ENCODE measurements around the gene MAP4K3. TPM values are rescaled to one million over a fixed set of nuclear protein-coding genes. Genes with fewer than 3 reads are reported as not detected.
A peak's percentile ranks its signal among the peaks of the same experiment; 100 is the strongest.
"Not testable (repeated sequence)": the region's sequence is repeated elsewhere in the genome, so short reads cannot be mapped to it uniquely, and the experiment has no call there.

The MAP4K3 gene
- total RNA-seq, 1 donor from 2014 or later, result 18.3 TPM

DNA sequence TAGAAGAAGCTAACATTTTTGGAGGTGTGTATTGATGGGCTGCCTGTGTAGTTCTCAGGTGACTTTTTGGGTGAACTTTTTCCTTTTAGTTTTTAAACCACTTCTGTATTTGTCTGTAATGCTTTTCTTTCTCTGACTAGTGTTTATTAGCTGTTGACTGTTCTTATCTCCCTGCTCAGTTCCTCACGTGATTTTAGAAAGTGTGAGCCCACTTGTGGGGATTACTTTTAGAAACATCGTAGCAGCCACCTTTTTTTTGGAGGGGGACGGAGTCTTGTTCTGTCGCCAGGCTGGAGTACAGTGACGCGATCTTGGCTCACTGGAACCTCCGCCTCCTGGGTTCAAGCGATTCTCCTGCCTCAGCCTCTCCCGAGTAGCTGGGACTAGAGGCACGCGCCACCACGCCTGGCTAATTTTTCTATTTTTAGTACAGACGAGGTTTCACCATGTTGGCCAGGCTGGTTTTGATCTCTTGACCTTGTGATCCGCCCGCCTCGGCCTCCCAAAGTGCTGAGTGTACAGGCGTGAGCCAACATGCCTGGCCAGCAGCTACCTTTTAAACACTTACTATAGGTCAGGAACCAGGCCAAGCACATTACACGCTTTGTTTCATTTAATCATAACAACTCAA is 184.1 kb downstream of the MAP4K3 start:
- no peak for DNase-seq (ENCODE audit: low read depth)
- TF ChIP-seq, protein P1, sequence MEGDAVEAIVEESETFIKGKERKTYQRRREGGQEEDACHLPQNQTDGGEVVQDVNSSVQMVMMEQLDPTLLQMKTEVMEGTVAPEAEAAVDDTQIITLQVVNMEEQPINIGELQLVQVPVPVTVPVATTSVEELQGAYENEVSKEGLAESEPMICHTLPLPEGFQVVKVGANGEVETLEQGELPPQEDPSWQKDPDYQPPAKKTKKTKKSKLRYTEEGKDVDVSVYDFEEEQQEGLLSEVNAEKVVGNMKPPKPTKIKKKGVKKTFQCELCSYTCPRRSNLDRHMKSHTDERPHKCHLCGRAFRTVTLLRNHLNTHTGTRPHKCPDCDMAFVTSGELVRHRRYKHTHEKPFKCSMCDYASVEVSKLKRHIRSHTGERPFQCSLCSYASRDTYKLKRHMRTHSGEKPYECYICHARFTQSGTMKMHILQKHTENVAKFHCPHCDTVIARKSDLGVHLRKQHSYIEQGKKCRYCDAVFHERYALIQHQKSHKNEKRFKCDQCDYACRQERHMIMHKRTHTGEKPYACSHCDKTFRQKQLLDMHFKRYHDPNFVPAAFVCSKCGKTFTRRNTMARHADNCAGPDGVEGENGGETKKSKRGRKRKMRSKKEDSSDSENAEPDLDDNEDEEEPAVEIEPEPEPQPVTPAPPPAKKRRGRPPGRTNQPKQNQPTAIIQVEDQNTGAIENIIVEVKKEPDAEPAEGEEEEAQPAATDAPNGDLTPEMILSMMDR (conservative IDR thresholded peaks at IDR 0.05; ENCODE audit: low read depth, low read length), result no peak
- H3K4me3 ChIP-seq (ENCODE audit: low read depth, low read length), result no peak overlapping the region

DNA sequence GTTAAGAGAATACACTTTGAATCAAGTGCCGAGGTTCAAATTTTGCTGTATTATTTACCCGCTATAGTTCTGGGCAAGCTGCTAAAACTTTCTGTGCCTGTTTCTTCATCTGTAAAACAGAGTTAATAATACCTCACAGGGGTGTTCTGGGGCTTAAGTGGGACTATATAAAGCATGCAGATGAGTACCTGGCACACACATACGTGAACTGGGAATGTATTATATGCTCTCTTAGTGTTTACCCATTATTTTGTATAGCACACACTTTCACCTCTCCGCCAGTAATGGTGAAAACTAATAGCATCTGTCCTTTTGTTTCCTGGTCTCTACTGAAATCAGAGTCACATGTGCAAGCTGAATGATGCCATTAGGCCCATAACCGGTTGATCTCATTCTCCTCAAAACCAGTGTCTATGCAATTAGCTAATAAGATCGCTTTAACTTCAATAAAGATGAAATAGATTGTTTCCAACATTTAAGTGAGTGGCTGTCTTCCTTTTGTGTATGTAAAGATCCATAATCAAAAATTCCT is 189.5 kb downstream of the MAP4K3 start:
- no peak for DNase-seq (ENCODE audit: low read depth)
- H3K4me3 ChIP-seq (ENCODE audit: low read depth, low read length), result no peak overlapping the region
- TF ChIP-seq, protein P1 (conservative IDR thresholded peaks at IDR 0.05; ENCODE audit: low read depth, low read length), result no peak

DNA sequence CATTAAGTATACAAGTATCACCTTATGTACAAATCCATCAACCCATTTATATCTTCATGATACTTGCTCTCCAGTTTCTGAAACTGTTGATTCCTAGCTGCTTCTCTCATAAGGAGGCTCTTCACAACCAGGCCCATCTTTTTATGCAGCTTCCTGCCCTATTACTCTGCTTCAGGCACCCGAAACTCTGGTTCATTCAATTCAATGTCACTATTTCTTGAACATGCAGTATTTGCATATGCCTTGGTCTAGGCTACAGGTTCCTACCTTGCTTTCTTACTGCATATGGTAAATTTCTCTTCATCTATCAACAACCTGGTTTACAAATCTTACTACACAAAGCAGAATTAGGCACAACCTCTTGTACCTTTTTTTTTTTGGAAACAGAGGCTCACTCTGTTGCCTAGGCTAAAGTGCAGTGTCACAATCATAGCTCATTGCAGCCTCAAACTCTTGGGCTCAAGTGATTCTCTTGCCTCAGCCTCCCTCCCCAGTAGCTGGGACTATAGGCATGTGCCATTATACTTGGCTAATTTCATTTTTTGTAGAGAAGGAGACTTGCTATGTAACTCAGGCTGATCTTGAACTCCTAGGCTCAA is 190.6 kb downstream of the MAP4K3 start:
- TF ChIP-seq, protein P1 (conservative IDR thresholded peaks at IDR 0.05; ENCODE audit: low read depth, low read length), result no peak
- H3K4me3 ChIP-seq (ENCODE audit: low read depth, low read length), result no peak overlapping the region
- DNase-seq (ENCODE audit: low read depth), result no peak

DNA sequence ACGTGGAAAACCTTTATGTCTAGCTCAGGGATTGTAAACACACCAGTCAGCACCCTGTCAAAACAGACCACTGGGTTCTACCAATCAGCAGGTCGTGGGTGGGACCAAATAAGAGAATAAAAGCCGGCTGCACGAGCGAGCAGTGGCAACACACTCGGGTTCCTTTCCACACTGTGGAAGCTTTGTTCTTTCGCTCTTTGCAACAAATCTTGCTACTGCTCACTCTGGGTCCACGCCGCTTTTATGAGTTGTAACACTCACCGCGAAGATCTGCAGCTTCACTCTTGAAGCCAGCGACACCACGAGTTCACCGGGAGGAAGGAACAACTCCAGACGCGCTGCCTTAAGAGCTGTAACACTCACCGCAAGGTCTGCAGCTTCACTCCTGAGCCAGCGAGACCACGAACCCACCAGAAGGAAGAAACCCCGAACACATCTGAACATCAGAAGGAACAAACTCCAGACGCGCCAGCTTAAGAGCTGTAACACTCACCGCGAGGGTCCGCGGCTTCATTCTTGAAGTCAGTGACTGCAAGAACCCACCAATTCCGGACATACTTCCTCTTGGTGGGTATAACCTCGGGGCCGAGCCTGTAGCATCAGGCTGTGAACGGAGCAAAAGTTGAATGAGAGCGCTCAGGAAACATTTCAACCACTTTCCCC is 192.0 kb downstream of the MAP4K3 start:
- DNase-seq (ENCODE audit: low read depth); H3K4me3 ChIP-seq (ENCODE audit: low read depth, low read length): not testable (repeated sequence)

DNA sequence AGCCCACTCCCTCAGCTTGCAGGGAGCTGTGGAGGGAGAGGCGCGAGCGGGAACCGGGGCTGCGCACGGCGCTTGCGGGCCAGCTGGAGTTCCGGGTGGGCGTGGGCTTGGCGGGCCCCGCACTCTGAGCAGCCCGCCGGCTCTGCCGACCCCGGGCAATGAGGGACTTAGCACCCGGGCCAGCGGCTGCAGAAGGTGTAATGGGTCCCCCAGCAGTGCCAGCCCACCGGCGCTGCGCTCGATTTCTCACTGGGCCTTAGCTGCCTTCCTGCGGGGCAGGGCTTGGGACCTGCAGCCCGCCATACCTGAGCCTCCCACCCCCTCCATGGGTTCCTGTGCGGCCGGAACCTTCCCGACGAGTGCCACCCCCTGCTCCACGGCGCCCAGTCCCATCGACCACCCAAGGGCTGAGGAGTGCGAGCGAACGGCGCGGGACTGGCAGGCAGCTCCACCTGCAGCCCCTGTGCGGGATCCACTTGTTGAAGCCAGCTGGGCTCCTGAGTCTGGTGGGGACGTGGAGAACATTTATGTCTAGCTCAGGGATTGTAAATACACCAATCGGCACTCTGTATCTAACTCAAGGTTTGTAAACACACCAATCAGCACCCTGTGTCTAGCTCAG is 192.7 kb downstream of the MAP4K3 start:
- DNase-seq (ENCODE audit: low read depth); H3K4me3 ChIP-seq (ENCODE audit: low read depth, low read length): not testable (repeated sequence)

DNA sequence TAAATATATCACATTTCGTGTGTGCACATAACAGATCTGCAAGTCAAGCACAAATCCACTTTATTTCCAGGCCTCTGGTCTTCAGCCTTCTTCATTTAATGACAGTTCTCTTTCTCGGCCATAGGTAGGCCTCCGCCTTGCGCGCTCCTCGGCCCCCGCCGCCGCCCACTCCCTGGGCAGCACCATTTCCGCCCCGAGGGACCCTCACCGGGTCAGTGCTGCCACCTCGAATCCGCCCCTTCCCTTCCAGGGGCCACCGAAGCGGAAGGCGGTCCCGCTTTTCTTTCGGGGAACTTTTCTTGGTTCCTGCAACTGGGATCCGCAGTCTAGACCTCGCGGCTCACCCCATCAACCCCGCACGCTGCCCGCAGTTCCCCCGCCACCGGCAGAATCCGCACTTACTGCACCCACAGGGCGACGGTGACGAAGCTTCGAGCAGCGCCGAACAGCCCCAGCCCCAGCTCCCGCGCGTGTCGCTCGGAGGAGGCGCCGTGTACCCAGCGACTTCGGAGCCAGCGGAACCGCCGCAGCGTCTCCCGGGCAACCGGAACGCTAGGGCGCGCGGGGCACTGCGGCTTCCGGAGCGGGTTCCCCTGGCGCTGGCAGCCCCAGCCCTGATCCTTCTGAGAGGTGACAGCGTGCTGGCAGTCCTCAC is 193.5 kb downstream of the MAP4K3 start, which contains the start of gene CDKL4:
Gene CDKL4, minus strand, starts transcription at position 502 of the 655 bp plus-strand sequence.
- peak within 1 kb of the TSS; percentile 30 for H3K4me3 ChIP-seq (ENCODE audit: low read depth, low read length)
- TF ChIP-seq, protein P1 (conservative IDR thresholded peaks at IDR 0.05; ENCODE audit: low read depth, low read length), result no peak
- DNase-seq (ENCODE audit: low read depth), result no peak

DNA sequence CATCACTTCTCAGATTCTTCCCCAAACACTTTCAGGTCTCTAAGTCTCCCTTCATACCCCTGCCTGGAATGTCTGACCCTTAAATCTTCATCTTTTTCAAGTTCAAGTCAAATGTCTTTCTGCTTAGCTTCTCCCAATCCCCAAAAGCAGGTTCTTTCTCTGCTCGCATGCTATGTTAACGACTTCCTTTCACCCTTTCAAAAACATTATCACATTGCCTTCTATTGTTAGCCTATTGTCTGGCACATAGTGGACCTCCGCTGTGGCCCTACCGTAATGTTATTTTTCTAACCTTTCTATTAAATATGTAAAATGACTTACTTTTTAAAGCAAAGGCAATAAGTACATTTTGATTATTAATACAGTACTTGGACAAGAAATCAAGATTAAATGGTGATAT is 195.5 kb downstream of the MAP4K3 start:
- no peak for DNase-seq (ENCODE audit: low read depth)
- H3K4me3 ChIP-seq (ENCODE audit: low read depth, low read length), result no peak overlapping the region
- TF ChIP-seq, protein P1 (conservative IDR thresholded peaks at IDR 0.05; ENCODE audit: low read depth, low read length), result no peak
